CD4-positive, alpha-beta T cell treated with Interferon gamma for 1 hour (primary cell): ENCODE measurements around the gene RAD21L1.
"Not testable (repeated sequence)": the region's sequence is repeated elsewhere in the genome, so short reads cannot be mapped to it uniquely, and the experiment has no call there.

Experiments used
- DNase-seq: peaks from one replicate; pipeline ENCODE4 v3.0.0-alpha.2; 2020

Gene RAD21L1

GRCh38 chr20:1232286-1233111 is 6.7 kb downstream of the RAD21L1 start:
- no peak for DNase-seq

- no peak for DNase-seq
These were observed 14.7 kb downstream of the RAD21L1 start for GRCh38 chr20:1240549-1240948.

- DNase-seq: no peak
These were observed 15.6 kb downstream of the RAD21L1 start for GRCh38 chr20:1241456-1241855.

- no peak for DNase-seq
These were observed 16.3 kb downstream of the RAD21L1 start for GRCh38 chr20:1242099-1242498.

GRCh38 chr20:1242530-1242929 is 16.7 kb downstream of the RAD21L1 start:
- DNase-seq: no peak

- DNase-seq: no peak
These were observed 19.7 kb downstream of the RAD21L1 start for GRCh38 chr20:1245578-1245977.

GRCh38 chr20:1247689-1248088 is 21.8 kb downstream of the RAD21L1 start:
- DNase-seq: no peak

GRCh38 chr20:1250282-1250681 is 24.4 kb downstream of the RAD21L1 start:
- not testable (repeated sequence) for DNase-seq

GRCh38 chr20:1252416-1252815 is 26.6 kb downstream of the RAD21L1 start:
- no peak for DNase-seq

- no peak for DNase-seq
These were observed 28.4 kb downstream of the RAD21L1 start for GRCh38 chr20:1254254-1254653.

GRCh38 chr20:1255675-1256074 is 29.8 kb downstream of the RAD21L1 start:
- DNase-seq: no peak

- DNase-seq: no peak
These were observed 38.0 kb downstream of the RAD21L1 start for GRCh38 chr20:1263853-1264252.

- no peak for DNase-seq
These were observed 38.9 kb downstream of the RAD21L1 start for GRCh38 chr20:1264727-1265126.

- no peak for DNase-seq
These were observed 39.5 kb downstream of the RAD21L1 start for GRCh38 chr20:1265226-1265915.

- no peak for DNase-seq
These were observed 40.0 kb downstream of the RAD21L1 start for GRCh38 chr20:1265916-1266166.

- DNase-seq: peak; percentile 75
These were observed 40.5 kb downstream of the RAD21L1 start, which contains the start of gene SNPH for GRCh38 chr20:1266167-1266973. Gene SNPH, plus strand, starts transcription at chr20:1266294. Its CDS starts 29,946 bp downstream, at chr20:1296240.

- DNase-seq: no peak
These were observed 41.3 kb downstream of the RAD21L1 start for GRCh38 chr20:1267161-1267560.

GRCh38 chr20:1267809-1268374 is 42.0 kb downstream of the RAD21L1 start:
- DNase-seq: no peak

GRCh38 chr20:1269235-1269634 is 43.4 kb downstream of the RAD21L1 start:
- DNase-seq: no peak

GRCh38 chr20:1269850-1270249 is 44.0 kb downstream of the RAD21L1 start:
- DNase-seq: no peak

GRCh38 chr20:1272368-1273100 is 46.7 kb downstream of the RAD21L1 start:
- no peak for DNase-seq

GRCh38 chr20:1273366-1273765 is 47.5 kb downstream of the RAD21L1 start:
- no peak for DNase-seq
